HG03103 (cell line): ENCODE measurements around the gene BTRC.

Experiments used
- ATAC-seq: cut with Tn5 transposase; IDR thresholded peaks from one replicate; pipeline ENCODE4 v1.9.1; 2021; ENCODE audit warnings: low read depth; ENCODE audit not compliant: unreplicated experiment

BTRC gene

GRCh38 chr10:101441541-101442455 lies 87.8 kb downstream of the BTRC start:
- no peak for ATAC-seq

GRCh38 chr10:101442456-101442800 lies 88.5 kb downstream of the BTRC start:
- no peak for ATAC-seq

- ATAC-seq: no peak
These were observed 90.3 kb downstream of the BTRC start for GRCh38 chr10:101444058-101444898.

- no peak for ATAC-seq
These were observed 92.1 kb downstream of the BTRC start for GRCh38 chr10:101446071-101446470.

- no peak for ATAC-seq
These were observed 93.0 kb downstream of the BTRC start for GRCh38 chr10:101446947-101447346.

GRCh38 chr10:101447477-101447876 lies 93.5 kb downstream of the BTRC start:
- ATAC-seq: no peak

- ATAC-seq: no peak
These were observed 96.5 kb downstream of the BTRC start for GRCh38 chr10:101450277-101451080.

- no peak for ATAC-seq
These were observed 97.3 kb downstream of the BTRC start for GRCh38 chr10:101451261-101451660.

GRCh38 chr10:101451667-101452069 lies 97.7 kb downstream of the BTRC start:
- ATAC-seq: no peak

GRCh38 chr10:101452176-101452575 lies 98.2 kb downstream of the BTRC start:
- no peak for ATAC-seq

- no peak for ATAC-seq
These were observed 98.6 kb downstream of the BTRC start for GRCh38 chr10:101452593-101452992.

- no peak for ATAC-seq
These were observed 99.4 kb downstream of the BTRC start for GRCh38 chr10:101453318-101453717.

- ATAC-seq: no peak
These were observed 100.1 kb downstream of the BTRC start for GRCh38 chr10:101453791-101454718.

GRCh38 chr10:101458869-101459268 lies 104.9 kb downstream of the BTRC start:
- no peak for ATAC-seq

- no peak for ATAC-seq
These were observed 110.1 kb downstream of the BTRC start for GRCh38 chr10:101464082-101464481.

- no peak for ATAC-seq
These were observed 110.6 kb downstream of the BTRC start for GRCh38 chr10:101464599-101464998.

- no peak for ATAC-seq
These were observed 112.3 kb downstream of the BTRC start for GRCh38 chr10:101466016-101466912.

- no peak for ATAC-seq
These were observed 113.4 kb downstream of the BTRC start for GRCh38 chr10:101467286-101467770.

- no peak for ATAC-seq
These were observed 114.2 kb downstream of the BTRC start for GRCh38 chr10:101468159-101468558.
